Lung (tissue), 12 donors: ENCODE data around the gene NOTCH1. TPM values are rescaled to one million over a fixed set of nuclear protein-coding genes. Genes with fewer than 3 reads are reported as not detected.

ENCODE experiments used
- ATAC-seq: fragments of 200-7000 bp; cut with Tn5 transposase; one replicate; pipeline ENCODE4 v1.9.1; 2020; ENCODE audit warnings: moderate number of reproducible peaks; ENCODE audit not compliant: insufficient read depth, low FRiP score
- DNase-seq, 3 donors: peaks; one replicate each; pipeline ENCODE4 v3.0.0-alpha.2; 2013 to 2017
- H3K27ac ChIP-seq, 2 donors: one replicate each; pipeline ENCODE4 v1.5.1; 2013; ENCODE audit warnings: mild to moderate bottlenecking in 2 of 2, moderate library complexity in 2 of 2, control low read depth in 1 of 2, inconsistent platforms in 1 of 2, low read depth in 1 of 2, low read length in 1 of 2
- H3K27me3 ChIP-seq, 3 donors: one replicate each; pipeline ENCODE4 v1.5.1; 2013; ENCODE audit warnings: low read length in 2 of 3; ENCODE audit not compliant: control insufficient read depth in 3 of 3, insufficient read depth in 3 of 3
- H3K36me3 ChIP-seq, 4 donors: one replicate each; pipeline ENCODE4 v1.5.1; 2013; ENCODE audit warnings: low read length in 4 of 4, mild to moderate bottlenecking in 1 of 4, moderate library complexity in 1 of 4; ENCODE audit not compliant: control insufficient read depth in 4 of 4, insufficient read depth in 4 of 4
- H3K4me1 ChIP-seq, 5 donors: one replicate each; pipeline ENCODE4 v1.5.1; 2013; ENCODE audit warnings: low read length in 5 of 5, mild to moderate bottlenecking in 2 of 5, moderate library complexity in 1 of 5; ENCODE audit not compliant: control insufficient read depth in 5 of 5, insufficient read depth in 5 of 5
- H3K4me3 ChIP-seq: one replicate; pipeline ENCODE4 v1.5.1; 2013; ENCODE audit warnings: mild to moderate bottlenecking, control low read depth, moderate library complexity
- H3K9ac ChIP-seq, 2 donors: one replicate each; pipeline ENCODE4 v1.5.1; 2013; ENCODE audit warnings: low read length in 2 of 2, control low read depth in 1 of 2; ENCODE audit not compliant: insufficient read depth in 1 of 2
- H3K9me3 ChIP-seq, 4 donors: one replicate each; pipeline ENCODE4 v1.5.1; 2013; ENCODE audit warnings: low read length in 3 of 4, mild to moderate bottlenecking in 1 of 4, moderate library complexity in 1 of 4; ENCODE audit not compliant: control insufficient read depth in 4 of 4, insufficient read depth in 3 of 4
- CTCF ChIP-seq: IDR thresholded peaks from 2 replicates; pipeline ENCODE4 v1.5.1; 2012; ENCODE audit warnings: mild to moderate bottlenecking; ENCODE audit errors: control extremely low read depth, extremely low read depth
- WGBS, 2 donors: extraction: QIAGEN DNeasy Blood & Tissue Kit; methylation state at CpG; one replicate each; pipeline ENCODE4 v1.1.7; 2013; 5-methylcytosine and 5-hydroxymethylcytosine counted together
- polyA plus RNA-seq, 2 donors: library from polyadenylated mRNA; stranded (reverse); fragments of 200-250 nt; gene quantifications; one replicate each; pipeline ENCODE4 v1.2.1, GENCODE V29; 2013
- total RNA-seq, 2 donors: library from RNA; depleted of rRNA in 1 of 2; stranded (reverse); fragments of >200 nt in 1 of 2; gene quantifications; one replicate each; pipeline ENCODE4 v1.2.1, GENCODE V29; 2014 to 2021
- donor health status: control.
- donor health status: control.
- donor health status: Bipolar disorder and iron deficiency.
- donor health status: healthy.
- donor health status: DM: yes; HTN: yes; CAD: no.

The NOTCH1 gene
- total and polyA plus RNA-seq, 4 donors: 23.9 to 101 (median 44.5) TPM

GRCh38 chr9:136457326-136457725, 88.5 kb downstream of the NOTCH1 start:
- no peaks in the 10 kb centered on the region for H3K4me1 ChIP-seq
- H3K9ac ChIP-seq: no peak overlapping the region
- no peaks in the 10 kb centered on the region for H3K27me3 ChIP-seq
- H3K27ac ChIP-seq: no peak overlapping the region
- H3K36me3 ChIP-seq: peaks cover 27 to 70% (median 35%) of the 10 kb centered on the region in 4 donors
- H3K4me3 ChIP-seq: no peak overlapping the region
- TF ChIP-seq CTCF: no peak
- ATAC-seq (no peak), DNase-seq (no peak)
- H3K9me3 ChIP-seq: no peaks in the 10 kb centered on the region
- 97 to 98% methylated on average over 24 of the region's 24 CpGs for WGBS, 2 donors

GRCh38 chr9:136456258-136456657, 89.6 kb downstream of the NOTCH1 start:
- no peaks in the 10 kb centered on the region for H3K4me1 ChIP-seq
- WGBS, 2 donors: 88 to 91% methylated on average over 9 of the region's 9 CpGs

GRCh38 chr9:136455043-136456002, 90.5 kb downstream of the NOTCH1 start:
- no peak overlapping the region for H3K4me3 ChIP-seq
- no peaks in the 10 kb centered on the region for H3K9me3 ChIP-seq
- ATAC-seq (no peak), DNase-seq (no peak)
- TF ChIP-seq CTCF: no peak
- peaks cover 30 to 70% (median 41%) of the 10 kb centered on the region in 4 donors for H3K36me3 ChIP-seq
- WGBS, 2 donors: 94 to 96% methylated on average over 43 of the region's 43 CpGs
- no peaks in the 10 kb centered on the region for H3K27me3 ChIP-seq
- H3K27ac ChIP-seq: no peak overlapping the region
- no peak overlapping the region for H3K9ac ChIP-seq
- no peaks in the 10 kb centered on the region for H3K4me1 ChIP-seq

More at GRCh38 chr9:136456258-136456657, 89.6 kb downstream of the NOTCH1 start:
- peaks cover 30 to 68% (median 36%) of the 10 kb centered on the region in 4 donors for H3K36me3 ChIP-seq
- no peaks in the 10 kb centered on the region for H3K27me3 ChIP-seq
- ATAC-seq (no peak), DNase-seq (no peak)
- no peak overlapping the region for H3K9ac ChIP-seq
- no peak overlapping the region for H3K27ac ChIP-seq
- H3K9me3 ChIP-seq: no peaks in the 10 kb centered on the region
- H3K4me3 ChIP-seq: no peak overlapping the region
- TF ChIP-seq CTCF: no peak
